Stimulated activated CD4-positive, alpha-beta T cell treated with anti-CD3 and anti-CD28 coated beads, Interleukin-4, amount 100 ng/mL, for 24 hours (primary cell): Measurements from ENCODE around the gene GPR139.

Experiments
- DNase-seq: peaks from one replicate; pipeline ENCODE4 v3.0.0-alpha.2; 2020

Gene GPR139

DNA sequence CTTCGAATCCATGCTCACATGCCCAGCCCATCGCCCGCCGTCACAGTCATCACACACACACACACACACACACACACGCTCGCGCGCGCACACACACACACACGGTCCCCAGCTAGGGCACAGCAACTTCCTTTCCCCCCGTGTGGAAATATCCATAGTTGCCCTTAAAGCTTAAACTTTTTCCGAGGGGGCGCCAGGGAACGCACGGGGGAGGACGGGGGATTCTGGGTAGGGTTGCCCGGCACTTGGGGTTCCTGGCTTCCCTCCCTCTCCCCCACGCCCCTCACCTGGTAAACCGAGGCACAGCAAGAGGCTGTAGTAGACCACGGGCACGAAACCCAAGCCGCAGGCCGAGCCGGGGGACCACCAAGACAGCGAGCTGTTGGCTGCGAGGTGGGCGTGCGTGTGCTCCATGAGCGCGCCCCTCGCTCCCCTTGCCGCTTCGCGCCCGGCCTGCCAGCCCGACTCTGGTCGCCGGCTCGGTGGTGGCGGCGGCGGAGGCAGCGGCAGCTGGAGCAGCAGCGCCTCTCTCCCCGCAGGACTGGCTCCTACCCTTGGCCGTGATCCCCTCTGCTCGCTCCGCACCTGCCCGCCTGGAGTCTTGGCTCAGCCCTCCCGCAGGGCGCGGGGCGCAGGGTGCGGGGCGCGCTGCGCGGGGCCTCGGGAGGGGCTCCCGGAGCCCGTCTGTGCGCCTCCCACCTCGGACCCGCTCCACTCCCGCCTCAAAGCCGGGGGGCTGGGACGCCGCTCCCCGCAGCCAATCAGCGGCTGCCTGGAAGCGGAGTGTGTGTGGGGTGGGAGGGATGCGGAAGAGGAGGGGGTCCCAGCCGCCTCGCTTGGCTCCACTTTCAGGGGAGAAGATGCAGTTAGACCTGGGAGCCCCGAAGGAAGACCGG lies at the start of gene GPR139:
GPR139 (minus strand) TSS at position 688 of the 896 bp plus-strand sequence; CDS start at position 414, 274 bp downstream.
- no peak for DNase-seq

DNA sequence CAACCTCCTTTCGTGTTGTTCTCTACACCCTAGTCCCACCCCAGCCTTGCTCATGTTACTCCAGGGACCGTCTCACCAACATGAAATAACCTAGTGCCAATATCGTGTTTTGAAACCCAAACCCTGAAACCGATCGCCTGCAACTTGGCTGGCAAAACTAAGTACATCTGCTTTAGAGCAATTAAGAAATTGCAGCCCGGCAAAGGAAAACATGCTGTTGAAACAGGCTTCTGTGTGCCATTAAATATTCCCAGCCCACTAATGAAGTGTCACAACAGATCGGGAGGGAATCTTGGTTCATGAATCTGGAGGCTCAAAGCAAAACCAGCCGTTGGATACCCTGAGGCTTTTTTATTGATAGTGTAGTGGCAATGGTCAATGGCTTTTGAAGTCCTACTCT lies 48.3 kb upstream of the GPR139 start:
- no peak for DNase-seq

DNA sequence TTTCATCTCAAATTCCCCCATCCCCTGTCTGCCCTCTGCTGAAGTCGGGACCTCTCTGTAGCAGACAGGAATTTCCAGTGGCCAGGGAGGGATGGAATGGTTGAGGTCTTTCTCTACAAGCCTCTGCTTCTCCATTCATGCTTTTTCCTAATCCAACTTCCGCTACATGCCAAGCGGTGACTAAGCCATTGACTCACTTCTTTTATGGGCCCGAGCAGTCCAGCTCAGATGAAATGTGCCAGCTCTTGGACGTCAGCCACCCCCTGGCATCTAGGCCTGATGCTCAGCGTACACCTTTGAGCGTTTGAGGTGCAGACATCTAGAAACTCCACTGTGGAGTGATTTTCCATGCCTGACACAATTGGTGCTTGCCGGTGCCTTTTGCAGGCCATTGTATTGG lies 40.7 kb upstream of the GPR139 start:
- DNase-seq = no peak

- no peak for DNase-seq
Measured at GRCh38 chr16:20111143-20111542, 37.5 kb upstream of the GPR139 start.

GRCh38 chr16:20107083-20107482 lies 33.4 kb upstream of the GPR139 start:
- no peak for DNase-seq

DNA sequence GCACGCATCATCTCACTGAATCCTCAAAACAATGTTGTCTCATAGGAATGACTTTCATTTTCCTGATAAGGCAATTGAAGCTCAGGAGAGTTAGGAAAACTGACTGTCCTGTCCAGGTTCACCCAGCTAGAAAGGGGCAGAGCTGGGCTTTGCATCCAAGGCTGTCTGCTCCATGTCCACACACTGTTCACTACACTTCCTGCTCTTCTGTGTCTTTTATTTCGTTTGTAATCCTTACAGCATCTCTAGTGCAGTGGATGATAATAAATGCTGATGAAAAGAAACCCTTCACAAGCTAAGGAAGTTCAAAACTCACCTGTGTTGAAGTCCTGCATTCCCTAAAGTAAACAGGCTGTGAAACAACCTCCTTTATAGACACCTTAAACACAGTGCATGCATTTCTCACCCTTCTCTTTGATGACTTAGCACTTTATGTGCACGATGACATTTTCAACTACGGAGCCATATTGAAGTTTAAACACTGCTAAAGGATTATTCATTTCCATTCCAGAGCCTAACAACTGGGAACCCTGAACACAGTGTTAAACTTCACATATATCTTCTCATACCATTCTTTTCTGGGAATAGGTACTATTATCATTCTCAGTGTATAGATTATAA lies 31.0 kb upstream of the GPR139 start:
- no peak for DNase-seq

GRCh38 chr16:20102521-20102920 lies 28.8 kb upstream of the GPR139 start:
- DNase-seq = no peak

GRCh38 chr16:20102021-20102420 lies 28.3 kb upstream of the GPR139 start:
- DNase-seq = no peak

DNA sequence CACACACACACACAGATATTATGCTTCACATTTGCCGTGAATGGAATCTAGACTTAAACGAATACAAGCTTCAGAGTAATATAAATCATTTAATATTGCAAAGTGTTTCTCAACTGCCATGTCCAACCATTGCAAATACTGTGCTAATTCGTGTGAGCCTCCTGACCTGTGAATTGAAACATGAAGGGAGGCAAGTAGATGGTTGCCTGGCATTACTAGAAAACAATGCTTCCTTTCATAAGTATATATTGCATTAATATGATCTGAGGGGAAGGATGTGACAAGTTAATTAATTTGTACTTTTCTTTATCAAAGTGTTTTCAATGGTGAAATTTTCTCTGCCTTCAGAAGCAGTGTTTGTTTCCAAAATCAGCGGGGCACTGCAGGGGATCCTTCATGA lies 25.7 kb upstream of the GPR139 start:
- DNase-seq = no peak

DNA sequence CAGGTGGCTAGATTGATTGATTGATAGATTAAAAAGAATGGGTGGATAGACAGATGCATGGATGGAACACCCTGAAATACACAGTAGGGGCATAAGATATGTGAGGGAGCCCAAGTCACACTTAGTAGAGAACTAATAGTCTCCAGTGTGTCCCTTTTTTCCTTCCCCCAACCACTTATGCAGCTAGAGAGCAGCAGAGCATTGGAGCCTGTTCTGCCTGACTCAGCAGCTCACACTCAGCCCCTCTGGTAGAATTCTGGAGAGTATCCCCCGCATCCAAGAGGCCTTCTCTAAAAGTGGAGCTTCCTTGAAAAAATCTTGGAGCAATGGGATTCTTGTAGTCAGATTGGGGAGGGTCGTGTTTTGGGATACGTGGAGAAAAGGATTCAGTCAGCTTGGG lies 20.5 kb upstream of the GPR139 start:
- no peak for DNase-seq

- no peak for DNase-seq
Measured at GRCh38 chr16:20089246-20089965, 15.7 kb upstream of the GPR139 start.

GRCh38 chr16:20084624-20085226 lies 11.0 kb upstream of the GPR139 start:
- no peak for DNase-seq

- no peak for DNase-seq
Measured at GRCh38 chr16:20079106-20079505, 5.4 kb upstream of the GPR139 start.

DNA sequence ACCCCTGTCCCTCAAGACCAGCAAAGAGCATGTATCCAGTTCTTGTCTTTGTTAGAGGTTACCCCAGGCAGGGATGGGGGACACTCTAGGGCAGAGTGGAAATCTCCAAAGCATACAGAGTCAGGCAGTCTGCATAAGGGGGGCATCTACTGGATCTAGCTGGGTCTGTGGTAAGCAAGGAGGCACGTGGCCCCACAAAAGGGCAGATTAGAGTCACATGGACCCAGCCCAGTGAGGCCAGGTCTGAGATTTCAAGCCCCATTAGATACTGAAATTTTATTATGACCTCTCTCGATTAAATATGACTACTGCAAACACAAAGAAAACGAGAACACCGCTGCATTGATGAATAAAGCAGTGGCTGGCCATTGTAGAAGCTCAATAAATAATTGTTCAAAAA lies 1.6 kb upstream of the GPR139 start:
- DNase-seq = no peak

DNA sequence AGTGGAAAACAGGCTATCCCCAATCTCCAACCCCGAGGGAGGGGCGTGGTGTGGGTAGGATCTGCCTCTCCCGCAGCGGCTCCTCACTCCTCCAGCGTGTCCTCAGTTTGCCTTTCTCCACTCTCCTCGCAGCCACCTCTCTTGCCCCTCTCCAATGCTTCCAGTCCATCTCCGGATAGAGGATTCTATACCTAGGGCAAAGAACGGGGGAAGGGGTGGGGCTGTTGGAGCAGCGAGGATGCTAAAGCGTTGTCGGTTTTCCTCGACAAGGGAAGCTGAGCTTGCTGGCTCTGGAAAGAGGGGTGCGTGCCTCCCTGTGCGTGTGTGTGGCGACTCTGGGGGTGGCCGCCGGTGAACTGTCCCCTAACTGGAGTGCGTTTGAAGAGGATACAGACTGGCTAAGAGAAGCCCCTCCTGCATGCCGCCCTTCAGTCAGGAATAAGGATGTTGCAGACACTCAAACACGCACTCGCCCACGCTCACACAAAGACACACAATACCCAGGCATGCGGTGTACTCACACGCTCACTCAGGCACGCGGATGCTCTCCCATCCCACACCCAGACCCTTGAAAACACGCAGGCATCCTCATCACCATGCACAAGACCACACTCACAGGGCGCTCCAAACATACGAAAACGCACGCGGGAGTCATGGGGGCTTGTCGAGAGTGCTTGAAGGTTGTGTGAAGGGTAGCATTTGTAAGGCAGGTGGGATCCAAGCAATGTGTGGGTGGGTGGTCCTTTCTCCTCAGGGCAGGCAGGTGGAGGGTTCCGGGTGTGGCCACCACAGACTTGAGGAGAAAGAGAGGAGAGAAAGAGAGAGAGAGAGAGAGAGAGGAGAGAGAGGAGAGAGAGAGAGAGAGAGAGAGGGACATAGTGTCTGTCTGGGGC lies 655 bp upstream of the GPR139 start:
- no peak for DNase-seq

GRCh38 chr16:20072874-20073202 lies 852 bp downstream of the GPR139 start:
- DNase-seq = no peak

GRCh38 chr16:20072146-20072873 lies 1.4 kb downstream of the GPR139 start:
- no peak for DNase-seq

DNA sequence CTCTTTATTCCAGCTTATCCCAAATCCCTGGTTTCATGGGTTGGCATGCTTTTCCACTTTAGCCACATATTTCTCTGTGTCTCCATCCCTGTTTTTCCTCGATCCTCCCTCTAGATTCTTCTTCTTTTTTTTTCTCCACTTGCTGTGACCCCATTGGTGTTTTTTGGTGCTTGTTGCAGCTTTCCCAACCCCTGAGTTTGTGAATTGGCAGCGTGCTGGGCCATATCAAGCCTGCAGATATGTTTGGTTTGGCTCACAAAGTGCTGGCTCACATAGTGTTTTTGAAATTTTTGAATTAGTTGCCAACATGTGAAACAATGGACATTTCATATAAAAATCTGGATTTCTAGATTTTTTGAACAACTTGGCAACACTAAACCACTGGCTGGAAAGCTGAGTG lies 8.8 kb downstream of the GPR139 start:
- no peak for DNase-seq

GRCh38 chr16:20064520-20064919 lies 9.2 kb downstream of the GPR139 start:
- DNase-seq = no peak

- DNase-seq = no peak
Measured at GRCh38 chr16:20061132-20061531, 12.6 kb downstream of the GPR139 start.

DNA sequence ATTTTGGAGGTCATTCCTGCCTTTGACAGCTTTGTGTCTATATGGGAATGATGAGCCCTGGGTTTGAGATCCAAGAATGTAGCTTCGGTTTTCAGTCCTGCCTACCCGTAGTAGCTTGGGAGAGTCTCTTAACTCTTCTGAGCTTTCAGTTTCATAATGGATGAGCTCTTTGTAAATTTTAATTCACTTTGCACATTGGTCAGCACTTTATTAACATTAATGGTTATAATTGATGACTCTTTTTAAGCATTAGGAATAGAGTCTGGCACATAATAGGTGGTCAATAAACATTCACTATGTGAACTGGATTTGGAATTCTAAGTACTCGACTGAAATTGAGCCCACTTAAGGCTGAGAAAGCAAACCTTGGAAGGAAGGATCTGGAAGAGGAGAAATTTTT lies 17.3 kb downstream of the GPR139 start:
- no peak for DNase-seq

GRCh38 chr16:20053336-20053735 lies 20.4 kb downstream of the GPR139 start:
- no peak for DNase-seq
